Peyer's patch (tissue), 4 donors: ENCODE data around the gene SLC39A11. TPM values are rescaled to one million over a fixed set of nuclear protein-coding genes. Genes with fewer than 3 reads are reported as not detected.

Experiments used
- DNase-seq, 3 donors: peaks; one replicate each; pipeline ENCODE4 v3.0.0-alpha.2; 2017 to 2019
- H3K27ac ChIP-seq, 4 donors: fragments of 200-600 bp; sonication (generic); one replicate each; pipeline ENCODE4 v1.5.1; 2016 to 2019
- H3K27me3 ChIP-seq, 2 donors: fragments of 200-600 bp; sonication (generic); one replicate each; pipeline ENCODE4 v1.5.1; 2019
- H3K36me3 ChIP-seq, 3 donors: fragments of 200-600 bp; sonication (generic); one replicate each; pipeline ENCODE4 v1.5.1; 2016 to 2019
- H3K4me1 ChIP-seq, 4 donors: fragments of 200-600 bp; sonication (generic); one replicate each; pipeline ENCODE4 v1.5.1; 2016 to 2019
- H3K4me3 ChIP-seq, 4 donors: fragments of 200-600 bp; sonication (generic); 1 replicate in 3 of 4; 2 replicates in 1 of 4; pipeline ENCODE4 v1.5.1; 2016 to 2019; ENCODE audit warnings: mild to moderate bottlenecking in 1 of 4
- H3K9me3 ChIP-seq, 4 donors: fragments of 200-600 bp; sonication (generic); one replicate each; pipeline ENCODE4 v1.5.1; 2016 to 2019; ENCODE audit warnings: mild to moderate bottlenecking in 1 of 4
- CTCF ChIP-seq, 6 experiments: fragments of 450-650 bp in 4 of 6; fragments of 200-600 bp in 2 of 6; sonication (generic) in 1 of 6; IDR thresholded peaks; one replicate each; pipeline ENCODE4 v1.5.1; 2017 to 2019; ENCODE audit warnings: antibody characterized with exemption in 6 of 6, mild to moderate bottlenecking in 3 of 6, moderate library complexity in 1 of 6
- POLR2A ChIP-seq, 2 donors: fragments of 450-650 bp; IDR thresholded peaks; one replicate each; pipeline ENCODE4 v1.5.1; 2017; ENCODE audit warnings: antibody characterized with exemption in 2 of 2, mild to moderate bottlenecking in 2 of 2, moderate library complexity in 2 of 2
- total RNA-seq, 4 donors: library from RNA; depleted of rRNA; stranded (reverse); fragments of >200 nt; gene quantifications; one replicate each; pipeline ENCODE4 v1.1.0, GENCODE V29; 2016

SLC39A11 gene
- total RNA-seq, 4 donors from 2014 or later, result 39.9 to 91.6 (median 45.7) TPM

- no peak overlapping the region for H3K27ac ChIP-seq
- no peaks in the 10 kb centered on the region for H3K36me3 ChIP-seq
- no peaks in the 10 kb centered on the region for H3K4me1 ChIP-seq
- H3K4me3 ChIP-seq, result no peak overlapping the region
- no peak for DNase-seq
- H3K27me3 ChIP-seq, result no peaks in the 10 kb centered on the region
- no peaks in the 10 kb centered on the region for H3K9me3 ChIP-seq
- no peak for TF ChIP-seq CTCF (IDR thresholded peaks at IDR 0.05)
- TF ChIP-seq POLR2A (IDR thresholded peaks at IDR 0.05), result no peak
These were observed 231.7 kb downstream of the SLC39A11 start for GRCh38 chr17:72860778-72861177.

- H3K4me3 ChIP-seq, result no peak overlapping the region
- no peaks in the 10 kb centered on the region for H3K9me3 ChIP-seq
- H3K4me1 ChIP-seq, result no peaks in the 10 kb centered on the region
- no peaks in the 10 kb centered on the region for H3K27me3 ChIP-seq
- no peak for DNase-seq
- no peaks in the 10 kb centered on the region for H3K36me3 ChIP-seq
- TF ChIP-seq CTCF (IDR thresholded peaks at IDR 0.05) (no peak), POLR2A (IDR thresholded peaks at IDR 0.05) (no peak)
- no peak overlapping the region for H3K27ac ChIP-seq
These were observed 233.5 kb downstream of the SLC39A11 start for GRCh38 chr17:72858826-72859495.

- H3K27ac ChIP-seq, result no peak overlapping the region
- no peaks in the 10 kb centered on the region for H3K4me1 ChIP-seq
- H3K4me3 ChIP-seq, result no peak overlapping the region
- TF ChIP-seq CTCF (IDR thresholded peaks at IDR 0.05), result no peak
- no peak for TF ChIP-seq POLR2A (IDR thresholded peaks at IDR 0.05)
- no peaks in the 10 kb centered on the region for H3K27me3 ChIP-seq
- no peak for DNase-seq
- no peaks in the 10 kb centered on the region for H3K9me3 ChIP-seq
- H3K36me3 ChIP-seq, result no peaks in the 10 kb centered on the region
These were observed 238.8 kb downstream of the SLC39A11 start for GRCh38 chr17:72853440-72854415.

GRCh38 chr17:72852277-72852938 lies 240.1 kb downstream of the SLC39A11 start:
- Histone ChIP-seq H3K4me3 (no peak overlapping the region), H3K36me3 (no peaks in the 10 kb centered on the region), H3K4me1 (no peaks in the 10 kb centered on the region), H3K9me3 (no peaks in the 10 kb centered on the region), H3K27ac (no peak overlapping the region), H3K27me3 (no peaks in the 10 kb centered on the region)
- no peak for DNase-seq
- TF ChIP-seq POLR2A (IDR thresholded peaks at IDR 0.05) (no peak), CTCF (IDR thresholded peaks at IDR 0.05) (no peak)

- no peak for DNase-seq
- no peaks in the 10 kb centered on the region for H3K36me3 ChIP-seq
- no peaks in the 10 kb centered on the region for H3K27me3 ChIP-seq
- H3K4me3 ChIP-seq, result no peak overlapping the region
- no peaks in the 10 kb centered on the region for H3K4me1 ChIP-seq
- TF ChIP-seq POLR2A (IDR thresholded peaks at IDR 0.05) (no peak), CTCF (IDR thresholded peaks at IDR 0.05) (no peak)
- no peaks in the 10 kb centered on the region for H3K9me3 ChIP-seq
- no peak overlapping the region for H3K27ac ChIP-seq
These were observed 241.9 kb downstream of the SLC39A11 start for GRCh38 chr17:72850410-72851118.
